CD4-positive, alpha-beta T cell treated with Interleukin-6 for 4 hours (primary cell): ENCODE measurements around the gene RBM7.

Experiments used
- DNase-seq: peaks from one replicate; pipeline ENCODE4 v3.0.0-alpha.2; 2020; ENCODE audit warnings: mixed read lengths

The RBM7 gene

DNA sequence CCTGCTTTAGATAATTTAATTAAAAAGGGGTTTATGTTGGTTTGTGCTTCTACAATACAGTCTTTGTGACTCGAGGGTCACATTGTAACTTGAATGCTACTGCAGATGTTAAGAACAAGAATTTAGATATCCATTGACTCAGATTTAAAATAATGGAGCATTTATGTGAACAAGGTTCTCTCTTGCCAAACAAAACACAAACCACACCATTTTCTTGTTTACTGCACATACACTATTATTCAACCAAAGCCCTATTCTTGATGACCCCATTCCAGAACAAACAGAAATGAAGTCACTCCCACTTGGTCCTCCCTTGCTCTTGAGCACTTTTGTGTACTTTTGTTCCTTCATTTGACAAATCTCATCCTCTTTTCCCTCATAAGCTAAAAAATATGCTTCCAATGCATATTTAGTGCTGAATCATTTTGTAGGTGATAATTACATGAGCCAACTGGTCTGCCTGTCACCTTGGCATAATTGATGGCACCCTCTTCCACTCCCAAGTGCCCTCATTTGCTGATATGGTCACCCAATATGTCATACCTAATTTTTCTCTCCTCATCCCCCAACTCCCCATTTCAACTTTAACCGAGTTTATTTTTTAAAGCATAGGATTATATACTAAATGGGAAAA, 3.0 kb upstream of the RBM7 start:
- DNase-seq, result no peak

DNA sequence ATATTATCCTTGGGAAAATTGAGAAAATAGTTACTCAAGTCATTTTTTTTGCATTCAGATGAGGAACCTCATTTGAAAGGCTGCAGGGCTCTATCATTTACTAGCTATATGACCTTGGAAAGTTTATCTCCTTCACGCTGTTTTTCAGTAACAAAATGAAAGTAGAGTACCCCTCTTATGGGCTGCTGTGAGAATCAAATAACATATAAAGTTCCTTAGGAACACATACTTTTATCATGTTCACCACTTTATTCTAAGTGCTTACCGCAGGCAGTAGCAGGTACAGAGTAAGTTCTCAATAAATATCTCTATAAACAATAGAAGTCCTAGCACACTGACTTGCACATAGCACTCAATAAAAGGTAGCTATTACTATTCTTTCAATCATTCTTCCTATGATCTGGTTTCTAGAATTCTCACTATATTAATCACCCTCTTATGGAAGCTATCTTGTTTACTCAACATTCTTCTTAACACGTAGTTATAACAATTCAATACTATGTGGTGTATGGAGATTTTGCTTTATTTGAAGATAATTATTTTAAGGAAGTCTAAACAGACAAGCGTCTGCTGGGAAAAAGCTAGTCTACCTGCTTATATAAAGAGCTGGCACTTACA, 2.1 kb upstream of the RBM7 start:
- no peak for DNase-seq

DNA sequence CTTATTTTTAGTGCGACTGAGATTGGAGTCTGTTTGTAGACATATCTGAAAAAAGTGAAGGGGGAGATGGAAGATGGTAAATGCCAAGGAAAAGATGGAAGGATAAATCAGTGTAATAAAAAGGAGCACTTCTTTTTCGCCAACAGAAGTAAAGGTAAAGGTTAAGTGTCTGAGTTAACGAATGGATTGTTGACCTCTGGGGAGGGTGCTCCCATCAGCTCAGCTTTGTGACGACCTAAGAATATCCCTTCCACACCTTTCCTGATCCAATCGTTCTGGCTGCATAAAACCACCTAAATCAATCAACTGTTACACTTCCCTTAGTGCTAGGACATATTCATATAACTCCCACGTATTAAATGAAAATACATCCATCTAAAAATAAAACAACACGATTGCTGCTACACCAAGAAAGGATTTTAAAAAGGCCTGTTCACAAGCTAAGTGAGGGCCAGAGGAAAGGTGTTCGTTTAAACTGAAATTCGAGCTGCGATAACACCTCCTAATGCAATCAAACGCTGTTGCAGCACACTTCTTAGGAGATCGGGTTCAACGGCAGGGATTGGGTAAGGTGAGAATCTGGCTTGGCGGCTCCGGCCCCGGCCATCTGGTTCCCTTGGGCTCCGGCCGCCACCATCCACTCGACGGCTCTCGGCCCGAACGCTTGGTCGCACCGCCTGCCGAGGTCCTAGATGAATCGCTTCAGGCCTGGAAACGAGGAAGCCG, 813 bp upstream of the RBM7 start:
- DNase-seq, result no peak

DNA sequence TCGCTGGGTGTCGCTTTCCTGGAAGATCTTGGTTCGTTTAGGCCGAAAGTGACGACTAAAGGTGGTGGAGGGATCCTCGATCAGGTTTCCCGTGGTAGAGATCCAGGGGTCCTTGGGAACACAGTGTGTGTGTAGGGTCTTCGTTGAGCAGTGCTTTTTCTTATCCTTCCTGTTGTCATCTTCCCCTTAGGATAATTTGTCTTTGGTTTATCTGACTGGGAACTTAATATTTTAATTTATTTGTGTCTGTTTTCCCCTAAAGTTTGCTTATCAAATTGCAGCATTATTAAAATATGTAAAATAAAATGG, 403 bp downstream of the RBM7 start:
- no peak for DNase-seq

DNA sequence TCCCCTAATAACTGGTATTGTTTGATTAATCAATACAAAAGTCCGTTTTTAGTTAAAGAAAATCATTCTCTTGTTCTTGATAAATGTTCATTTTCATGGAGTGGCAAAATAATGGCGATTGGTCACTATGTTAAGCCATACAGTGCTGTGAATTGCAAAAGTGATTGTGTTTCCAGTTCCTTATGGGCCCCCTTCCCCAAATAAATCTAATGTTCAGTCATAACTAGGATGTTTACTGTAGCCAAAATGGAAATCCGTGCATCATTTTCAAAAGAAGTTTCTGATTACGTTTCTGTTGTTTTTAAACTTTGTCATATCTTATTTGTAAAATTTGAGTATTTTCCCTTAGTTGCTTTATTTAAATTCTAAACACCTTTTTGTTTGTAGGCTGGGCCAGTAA, 845 bp downstream of the RBM7 start:
- no peak for DNase-seq

DNA sequence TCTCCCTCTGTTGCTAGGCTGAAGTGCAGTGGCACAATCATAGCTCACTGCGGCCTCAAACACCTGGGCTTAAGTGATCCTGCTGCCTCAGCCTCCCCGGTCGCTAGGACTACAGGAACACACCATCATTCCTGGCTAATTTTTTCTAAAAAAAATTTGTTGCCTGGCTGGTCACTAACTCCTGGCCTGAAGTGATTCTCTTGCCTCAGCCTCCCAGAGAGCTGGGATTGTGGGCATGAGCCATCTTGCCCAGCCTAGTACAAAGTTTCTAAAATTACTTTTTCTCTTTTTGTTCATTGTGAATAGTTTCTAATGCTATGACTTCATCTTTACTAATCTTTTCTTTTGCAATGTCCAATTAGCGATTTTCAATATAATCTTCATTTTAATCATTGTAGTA, 12.5 kb downstream of the RBM7 start:
- no peak for DNase-seq

DNA sequence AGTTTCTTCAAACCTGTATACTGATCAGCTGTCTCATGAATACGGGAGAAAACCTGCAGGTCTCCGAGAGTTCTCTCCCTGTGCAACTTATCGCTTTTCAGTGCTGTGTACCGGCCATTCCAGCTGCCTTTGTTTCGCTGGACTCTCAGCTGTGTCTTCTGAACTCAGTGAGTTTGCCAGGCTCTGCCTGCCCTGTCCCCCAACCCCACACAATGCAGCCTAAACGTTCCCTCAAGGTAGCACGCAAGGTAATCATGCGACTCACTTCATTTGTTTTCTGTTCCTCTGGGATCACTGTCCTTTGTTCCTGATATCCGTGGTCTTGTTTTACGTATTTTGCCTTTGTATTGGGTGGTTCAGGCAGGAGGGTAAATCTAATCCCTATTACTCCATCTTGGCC, 13.5 kb downstream of the RBM7 start:
- DNase-seq, result no peak

DNA sequence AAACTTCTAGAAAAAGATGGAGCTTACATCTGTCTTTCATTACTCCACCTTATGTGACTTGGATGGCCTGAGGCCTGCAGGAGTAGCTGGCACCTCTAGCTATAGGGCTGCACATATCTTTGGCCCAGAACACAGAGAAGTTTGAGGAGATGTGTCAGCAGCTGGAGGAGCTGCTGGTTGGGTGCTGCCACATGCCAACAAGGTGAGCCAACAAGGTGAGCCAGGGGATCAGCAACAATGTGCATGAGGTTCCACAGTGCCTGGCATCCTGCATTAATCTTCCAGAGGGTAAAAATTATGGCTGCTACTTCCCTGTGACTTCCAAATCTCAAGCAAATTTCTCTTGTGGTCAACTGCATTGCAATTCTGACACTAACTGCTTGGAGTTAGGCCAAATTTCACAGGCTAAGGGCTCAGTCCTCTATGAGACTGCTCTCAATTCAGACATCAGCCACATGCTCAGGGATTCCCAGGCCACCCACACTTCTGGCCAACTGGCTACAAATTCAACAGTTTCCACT, 16.0 kb downstream of the RBM7 start:
- no peak for DNase-seq

DNA sequence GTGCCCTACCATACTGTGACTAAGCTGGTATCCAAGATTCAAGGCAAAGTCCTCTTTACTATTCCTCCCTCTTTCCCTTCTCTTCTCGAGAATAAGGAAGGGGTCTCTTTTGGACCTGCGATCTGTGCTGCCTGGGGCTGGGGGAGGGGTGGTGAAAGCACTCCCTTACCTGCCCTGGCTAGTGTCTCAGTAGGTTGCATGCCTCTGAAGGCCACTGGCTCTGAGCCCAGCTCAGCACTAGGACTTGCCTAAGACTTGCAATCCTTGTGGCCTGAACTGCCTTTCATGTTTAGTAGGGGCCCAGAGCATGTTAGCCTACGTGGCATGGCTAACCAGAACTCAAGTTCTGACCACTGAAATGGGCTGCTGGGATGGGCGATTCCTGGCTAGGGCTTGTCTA, 25.8 kb downstream of the RBM7 start:
- no peak for DNase-seq

DNA sequence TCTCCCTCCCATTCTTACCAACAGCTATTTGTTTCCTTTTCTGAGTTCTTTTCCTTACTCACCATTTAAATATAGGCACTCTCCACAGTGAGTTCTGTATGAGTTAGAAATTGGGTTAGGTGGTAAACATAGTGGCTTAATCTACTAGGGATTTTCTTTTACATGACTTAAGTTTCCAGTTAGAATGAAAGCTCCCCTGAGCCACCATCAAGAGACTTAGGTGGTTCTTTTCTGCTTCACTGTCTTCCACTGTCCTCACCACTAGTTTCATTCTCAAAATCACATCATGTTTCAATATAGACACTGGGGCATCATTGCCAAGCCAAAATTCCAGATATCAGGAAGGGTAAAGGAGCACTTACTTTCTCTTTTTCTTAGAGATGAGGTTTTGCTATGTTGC, 29.8 kb downstream of the RBM7 start:
- DNase-seq, result no peak

DNA sequence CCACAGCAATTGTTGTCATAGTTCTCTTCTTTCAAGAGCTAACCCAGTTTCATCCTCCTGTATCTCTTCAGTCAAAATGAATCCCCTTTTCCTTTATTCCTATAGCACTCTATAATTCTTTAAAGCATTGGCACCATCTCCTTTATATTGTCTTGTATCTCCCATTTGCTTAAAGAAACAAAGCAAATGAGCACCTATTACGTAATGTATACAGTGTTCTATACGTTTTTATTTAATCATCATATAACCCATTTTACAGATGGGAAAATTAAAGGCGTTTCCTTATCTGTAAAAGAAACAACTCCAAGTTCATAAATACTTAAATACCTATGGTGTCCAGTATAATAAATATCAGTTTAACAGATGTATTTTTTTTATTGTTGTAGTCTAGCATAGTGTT, 32.4 kb downstream of the RBM7 start:
- no peak for DNase-seq

DNA sequence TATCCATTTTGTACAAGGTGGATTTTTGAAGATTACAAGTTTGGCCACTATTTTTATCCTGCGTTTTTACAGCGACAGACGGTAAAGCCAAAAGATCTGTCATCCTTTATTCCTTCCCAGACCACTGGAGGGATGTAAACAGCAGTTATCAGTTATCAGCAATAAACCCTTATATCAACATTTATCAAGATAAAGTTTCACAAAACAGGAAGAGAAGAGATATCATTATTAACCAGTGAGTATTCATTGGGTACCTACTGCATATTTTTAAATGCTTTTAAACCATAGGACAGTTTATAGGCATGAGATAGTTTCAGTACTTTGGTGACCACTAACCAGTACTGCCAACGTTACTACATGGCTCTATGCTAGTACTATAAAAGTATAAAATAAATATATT, 32.9 kb downstream of the RBM7 start:
- DNase-seq, result no peak

DNA sequence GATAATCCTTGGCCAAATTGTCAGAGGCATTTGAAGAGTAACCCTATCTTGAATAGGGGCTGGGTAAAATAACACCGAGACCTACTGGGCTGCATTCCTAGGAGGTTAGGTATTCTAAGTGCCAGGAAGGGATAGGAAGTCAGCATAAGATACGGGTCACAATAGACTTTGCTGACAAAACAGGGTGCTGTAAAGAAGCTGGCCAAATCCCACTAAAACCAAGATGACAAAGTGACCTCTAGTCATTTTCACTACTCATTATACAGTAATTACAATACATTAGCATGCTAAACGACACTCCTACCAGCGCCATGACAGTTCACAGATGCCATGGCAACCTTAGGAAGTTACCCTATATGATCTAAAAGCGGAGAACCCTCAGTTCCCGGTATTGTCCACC, 37.8 kb downstream of the RBM7 start:
- no peak for DNase-seq

DNA sequence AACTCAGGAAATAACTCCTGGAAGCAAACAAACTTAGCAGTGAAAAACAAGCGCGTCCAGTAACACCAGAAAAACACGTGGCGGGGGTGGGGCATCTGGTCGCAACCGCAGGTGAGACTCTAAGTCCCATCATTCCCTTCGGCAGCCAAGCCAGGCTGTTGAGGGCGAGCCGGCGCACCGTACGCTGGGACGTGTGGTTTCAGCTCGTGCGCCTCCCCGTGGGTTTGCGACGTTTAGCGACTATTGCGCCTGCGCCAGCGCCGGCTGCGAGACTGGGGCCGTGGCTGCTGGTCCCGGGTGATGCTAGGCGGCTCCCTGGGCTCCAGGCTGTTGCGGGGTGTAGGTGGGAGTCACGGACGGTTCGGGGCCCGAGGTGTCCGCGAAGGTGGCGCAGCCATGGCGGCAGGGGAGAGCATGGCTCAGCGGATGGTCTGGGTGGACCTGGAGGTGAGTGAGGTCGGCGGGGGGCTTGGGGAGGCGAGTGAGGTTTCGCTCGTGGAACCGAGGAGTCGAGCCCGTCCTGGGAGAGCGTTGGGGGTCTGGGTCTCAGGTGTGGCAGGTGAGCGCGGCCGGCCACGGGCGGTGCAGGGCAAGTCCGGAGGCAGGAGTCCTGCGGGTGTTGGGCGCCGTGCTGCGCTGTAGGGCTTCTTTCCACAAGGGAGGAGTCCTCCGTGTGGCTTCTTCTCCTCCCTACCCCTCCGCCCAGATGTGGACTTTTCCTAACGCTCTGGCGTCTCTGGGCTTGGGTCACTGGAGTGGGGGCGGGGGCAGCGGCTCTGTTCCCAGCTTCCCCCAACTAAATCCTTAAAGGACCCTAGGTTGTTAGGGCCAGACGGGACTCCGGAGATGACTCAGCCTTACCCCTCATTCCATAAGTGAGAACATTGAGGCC, 39.0 kb downstream of the RBM7 start, which contains the start of gene REXO2:
TSS of gene REXO2 (plus strand) at position 239 of the 892 bp plus-strand sequence. CDS start at position 301, 62 bp downstream.
- peak; percentile 96 for DNase-seq

DNA sequence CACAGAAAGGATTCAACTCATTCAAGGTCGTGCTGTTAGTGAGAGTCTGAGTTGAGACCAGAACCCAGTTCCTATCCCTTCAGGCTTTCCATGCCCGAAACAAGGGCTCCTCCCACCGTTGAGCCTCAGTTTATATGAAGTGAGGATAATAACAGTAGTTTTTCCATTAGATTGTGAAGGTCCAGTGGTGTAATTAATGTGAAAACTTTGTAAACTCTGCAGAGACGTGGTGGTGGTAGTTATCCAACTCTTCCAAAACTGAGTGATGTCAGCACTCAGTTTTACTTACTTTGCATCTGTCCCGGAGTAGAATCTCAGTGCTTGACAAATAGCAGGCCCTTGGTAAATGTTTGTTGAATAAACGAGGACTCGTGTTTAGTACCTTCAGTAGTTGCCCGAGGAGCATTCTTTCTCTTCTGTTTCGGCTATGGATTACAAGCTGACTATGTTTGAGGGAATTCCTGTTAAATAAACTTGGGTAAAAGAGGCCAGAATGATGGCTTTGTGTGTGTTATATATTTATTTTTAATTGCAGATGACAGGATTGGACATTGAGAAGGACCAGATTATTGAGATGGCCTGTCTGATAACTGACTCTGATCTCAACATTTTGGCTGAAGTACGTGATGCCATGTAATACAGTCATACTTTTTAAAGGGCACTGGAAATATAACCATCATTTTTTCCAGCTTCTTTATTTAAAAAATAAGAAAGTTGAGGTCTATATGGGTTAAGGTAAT, 39.8 kb downstream of the RBM7 start:
- DNase-seq, result no peak

DNA sequence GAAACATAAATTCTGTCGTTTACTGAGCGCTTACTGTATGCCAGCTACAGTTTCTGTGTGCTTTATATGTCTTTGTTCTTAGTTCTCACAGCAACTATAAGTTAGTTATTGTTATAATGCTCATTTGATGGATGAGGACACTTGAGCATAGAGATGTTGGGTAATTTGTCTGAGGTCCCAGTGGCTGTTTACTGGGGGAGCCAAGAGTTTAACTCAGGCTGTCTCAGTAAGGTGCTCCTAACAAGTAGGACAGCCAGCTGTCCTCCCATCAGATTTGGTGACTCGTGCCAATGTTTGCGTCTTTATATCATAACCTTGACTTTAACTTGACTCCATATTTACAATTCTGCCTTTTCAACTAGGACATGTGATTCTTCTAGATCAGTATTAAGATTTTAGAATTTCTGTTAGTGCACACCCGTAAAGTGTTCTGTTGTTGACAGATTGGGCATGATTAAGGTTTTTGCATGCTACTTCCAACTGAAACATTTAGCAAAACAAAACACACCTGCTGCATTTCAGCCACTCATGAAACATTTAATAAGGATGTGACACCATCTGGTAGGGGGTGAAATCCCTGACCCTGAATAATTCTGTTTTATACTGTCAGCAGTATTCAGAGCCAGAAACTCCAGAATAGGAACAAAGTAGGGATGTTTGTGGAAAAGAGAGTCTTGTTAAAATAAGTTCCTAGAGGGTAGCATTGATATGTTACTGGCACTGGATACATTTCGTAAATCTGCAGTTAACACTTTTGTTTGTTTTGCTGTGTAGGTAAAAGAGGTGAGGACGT, 40.7 kb downstream of the RBM7 start:
- DNase-seq, result no peak

DNA sequence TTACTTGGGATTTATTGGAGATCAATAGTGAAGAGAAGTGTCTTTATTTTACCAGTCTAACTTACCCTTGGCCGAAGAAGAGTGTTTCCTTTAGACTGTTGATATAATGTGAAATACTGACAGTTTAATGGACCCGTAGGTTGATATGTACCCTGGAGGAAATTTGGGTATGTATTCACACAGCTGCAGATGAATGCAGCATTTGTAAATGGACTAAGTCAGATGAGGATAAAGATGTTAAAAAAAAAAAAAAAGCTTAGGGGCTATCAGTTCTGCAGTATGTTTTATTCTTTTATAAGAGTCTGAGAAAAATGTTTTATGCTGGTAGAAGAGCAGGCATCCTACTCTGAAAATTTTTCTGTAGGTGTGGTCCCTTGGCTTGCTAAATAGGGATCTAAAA, 41.5 kb downstream of the RBM7 start:
- no peak for DNase-seq

DNA sequence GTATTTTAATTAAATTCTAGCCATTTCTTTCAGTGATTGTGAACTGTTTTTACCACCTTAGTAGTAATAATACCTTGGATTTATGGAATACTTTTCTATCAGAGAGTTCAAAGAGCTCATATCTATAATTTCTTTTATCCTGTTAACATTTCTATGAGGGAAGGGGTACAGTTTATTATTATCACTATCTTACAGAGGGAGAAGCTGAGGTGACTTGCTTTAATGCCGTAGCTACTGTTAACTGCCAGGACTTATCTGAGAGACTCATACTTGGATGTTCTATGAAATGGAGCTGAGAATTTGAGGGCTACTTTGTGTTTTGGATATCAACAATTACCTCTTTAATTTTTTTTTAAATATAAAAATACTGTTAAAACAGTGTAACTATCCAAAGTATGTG, 42.1 kb downstream of the RBM7 start:
- no peak for DNase-seq

DNA sequence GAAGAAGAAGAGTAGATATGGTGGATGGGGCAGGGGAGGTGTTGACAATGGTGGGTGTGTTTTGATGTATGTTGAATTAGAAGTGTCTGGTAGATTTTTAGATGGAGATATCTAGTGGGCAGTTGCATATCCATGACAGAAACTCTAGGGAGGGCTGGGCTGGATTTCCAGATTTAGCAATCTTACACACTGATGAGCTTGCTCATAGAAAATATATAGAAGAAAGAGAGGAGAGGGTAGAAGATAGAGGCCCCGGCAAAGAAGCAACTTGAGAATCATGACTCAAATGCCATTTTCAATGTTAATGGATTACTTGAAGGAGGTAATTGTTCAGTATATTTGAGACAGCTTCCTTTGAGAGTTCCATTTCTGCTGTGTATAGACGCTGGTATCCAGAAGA, 47.0 kb downstream of the RBM7 start:
- DNase-seq, result no peak

DNA sequence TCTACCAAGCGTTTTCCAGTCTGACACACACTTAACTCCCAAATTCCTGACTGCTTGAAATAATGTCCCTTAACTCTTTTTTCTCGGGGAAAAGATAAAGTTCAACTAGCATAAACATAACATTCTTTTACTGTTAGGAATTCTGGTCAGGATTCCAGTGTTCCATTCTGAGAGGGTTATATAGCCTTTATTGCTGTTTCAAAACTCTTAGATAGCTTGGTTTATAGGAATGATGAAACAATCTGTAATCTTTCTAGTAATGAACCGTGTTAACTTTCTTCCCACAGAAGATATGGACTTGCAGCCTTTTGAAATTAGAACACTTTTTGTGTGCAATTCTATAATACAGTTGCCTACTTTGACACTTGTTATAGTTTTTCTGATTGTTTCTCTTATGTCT, 47.4 kb downstream of the RBM7 start:
- DNase-seq, result no peak

DNA sequence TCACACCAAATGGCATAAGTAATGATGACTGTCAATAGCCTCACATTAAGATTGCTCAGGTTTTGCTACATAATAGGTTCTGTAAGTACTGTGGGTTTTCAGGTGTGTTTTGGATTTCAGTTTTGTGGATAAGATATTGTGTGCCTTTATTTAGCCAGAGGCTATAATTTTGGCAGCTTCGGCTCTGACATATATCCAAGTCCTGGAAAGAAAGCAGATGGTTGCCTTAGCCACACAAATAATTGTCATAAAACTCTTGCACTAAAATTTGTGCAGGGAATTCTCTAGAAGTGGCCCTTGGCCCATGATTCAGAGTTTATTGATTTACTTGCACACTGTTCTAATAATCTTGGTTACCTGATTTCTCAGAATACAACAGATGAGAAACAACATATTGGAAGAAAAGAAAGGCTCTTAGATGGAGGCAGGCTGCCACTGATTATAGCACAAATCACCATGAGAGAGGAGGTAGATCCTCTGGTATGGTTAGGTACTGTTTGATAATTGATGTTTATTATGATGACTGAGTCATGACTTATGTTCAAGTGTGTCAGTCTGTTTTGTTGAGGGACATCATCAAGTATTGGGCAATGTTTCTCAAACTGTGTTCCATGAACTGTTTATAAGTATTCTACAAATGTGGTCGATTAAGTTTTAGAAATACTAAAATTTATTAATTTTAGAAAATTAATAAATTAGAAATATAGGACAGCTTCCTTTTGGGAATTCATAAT, 48.5 kb downstream of the RBM7 start:
- DNase-seq, result no peak
